NB4 (cell line): ENCODE data around the gene TCTN2.

Experiments
- CTCF ChIP-seq: IDR thresholded peaks from one replicate; pipeline ENCODE4 v1.5.1; 2012; ENCODE audit warnings: low read depth, low read length
- MYC ChIP-seq: IDR thresholded peaks from 2 replicates; pipeline ENCODE4 v1.6.1; 2011; ENCODE audit warnings: low read depth, low read length
- POLR2A ChIP-seq: IDR thresholded peaks from 2 replicates; pipeline ENCODE4 v1.6.1; 2011; ENCODE audit warnings: mild to moderate bottlenecking; ENCODE audit not compliant: insufficient read length; ENCODE audit errors: extremely low read depth
- TF ChIP-seq, protein P1 (sequence below): IDR thresholded peaks from 2 replicates; pipeline ENCODE4 v1.6.1; 2011; ENCODE audit warnings: low read depth, low read length

- TF ChIP-seq CTCF (no peak), MYC (no peak), POLR2A (no peak)
- TF ChIP-seq, protein P1, sequence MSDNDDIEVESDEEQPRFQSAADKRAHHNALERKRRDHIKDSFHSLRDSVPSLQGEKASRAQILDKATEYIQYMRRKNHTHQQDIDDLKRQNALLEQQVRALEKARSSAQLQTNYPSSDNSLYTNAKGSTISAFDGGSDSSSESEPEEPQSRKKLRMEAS, result no peak
Measured at GRCh38 chr12:123715195-123715594, 44.3 kb downstream of the TCTN2 start.
